ACHN (cell line): Measurements from ENCODE around the gene CCNA1.
A peak's percentile ranks its signal among the peaks of the same experiment; 100 is the strongest.

Experiments
- DNase-seq: peaks from one replicate; pipeline ENCODE4 v3.0.0-alpha.2; 2015
- in situ Hi-C: cut with HindIII; loops from 2 replicates; pipeline ENCODE4 v1.10.0; 2017; ENCODE audit warnings: low sequenced_read_pairs, low pct_ligation_motif_present, low pct_unique_long_range_greater_than_20kb

The CCNA1 gene

DNA sequence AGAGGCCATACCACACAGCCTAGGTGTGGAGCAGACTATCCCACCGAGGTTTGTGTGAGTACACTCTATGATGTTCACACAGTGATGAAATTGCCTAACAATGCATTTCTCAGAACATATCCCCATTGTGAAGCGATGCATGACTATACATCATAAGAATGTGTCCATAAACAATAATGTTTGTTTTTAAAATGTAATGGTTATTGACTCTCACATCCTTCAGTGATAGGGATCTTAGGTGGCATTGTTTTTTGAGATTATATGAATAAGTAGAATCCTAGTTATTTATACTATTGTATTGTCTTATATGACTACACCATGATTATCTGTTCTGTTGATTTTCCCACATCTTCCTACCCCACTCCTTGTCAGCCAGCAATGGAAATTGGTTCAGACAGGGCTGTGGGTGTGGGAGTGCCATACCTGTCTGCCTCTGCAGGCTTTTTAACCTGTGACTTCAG, 13.6 kb downstream of the CCNA1 start:
- DNase-seq, result no peak
- in situ Hi-C loops, result no loop called here

- in situ Hi-C loops, result no loop called here
- DNase-seq, result no peak
Measured at GRCh38 chr13:36447501-36447900, 15.2 kb downstream of the CCNA1 start.

- no peak for DNase-seq
- in situ Hi-C loops, result no loop called here
Measured at GRCh38 chr13:36450534-36450933, 18.2 kb downstream of the CCNA1 start.

- in situ Hi-C loops, result no loop called here
- peak; percentile 12 for DNase-seq
Measured at GRCh38 chr13:36453516-36453915, 21.2 kb downstream of the CCNA1 start.

- in situ Hi-C loops, result no loop called here
- DNase-seq, result no peak
Measured at GRCh38 chr13:36454121-36454520, 21.8 kb downstream of the CCNA1 start.

DNA sequence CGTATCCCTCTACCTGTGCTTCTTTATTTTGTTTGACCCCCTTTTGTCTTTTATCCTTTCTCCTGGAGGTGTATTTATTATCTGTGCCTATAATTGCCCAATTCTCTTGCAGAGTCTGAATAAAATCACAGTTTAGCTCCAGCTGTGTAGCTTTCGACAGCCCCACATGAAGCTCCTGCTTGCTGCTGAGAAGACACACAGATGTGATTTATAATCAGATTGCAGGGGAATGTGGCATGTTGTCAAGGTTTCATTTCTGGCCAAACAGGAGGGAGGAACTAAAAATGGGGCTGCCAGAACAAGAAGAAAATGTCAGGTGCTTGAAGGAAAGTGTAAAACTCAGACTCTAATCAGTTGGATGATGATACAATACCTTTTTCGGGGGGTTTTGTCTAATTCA, 22.7 kb downstream of the CCNA1 start:
- DNase-seq, result no peak
- in situ Hi-C loops, result no loop called here

DNA sequence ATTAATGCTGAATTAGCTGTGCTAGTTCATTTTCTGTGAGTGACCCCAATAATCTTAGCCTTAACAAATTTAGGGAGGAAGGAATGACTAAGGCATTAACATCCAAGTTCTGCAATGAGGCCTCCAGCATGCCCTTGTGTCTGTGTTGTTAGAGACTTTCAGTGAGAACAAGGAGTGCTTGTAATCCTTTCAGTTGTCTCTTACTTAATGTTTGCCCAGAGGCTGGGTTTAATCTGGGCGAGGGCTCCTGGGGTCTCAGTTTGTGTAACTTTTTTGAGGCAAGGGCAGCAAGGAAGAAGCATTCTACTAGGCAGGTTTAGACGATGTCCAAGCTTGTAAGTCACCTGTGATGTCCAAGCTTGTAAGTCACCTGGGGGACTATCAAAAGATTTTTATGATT, 24.3 kb downstream of the CCNA1 start:
- no peak for DNase-seq
- in situ Hi-C loops, result no loop called here

- DNase-seq, result no peak
- in situ Hi-C loops, result no loop called here
Measured at GRCh38 chr13:36461506-36461905, 29.2 kb downstream of the CCNA1 start.

DNA sequence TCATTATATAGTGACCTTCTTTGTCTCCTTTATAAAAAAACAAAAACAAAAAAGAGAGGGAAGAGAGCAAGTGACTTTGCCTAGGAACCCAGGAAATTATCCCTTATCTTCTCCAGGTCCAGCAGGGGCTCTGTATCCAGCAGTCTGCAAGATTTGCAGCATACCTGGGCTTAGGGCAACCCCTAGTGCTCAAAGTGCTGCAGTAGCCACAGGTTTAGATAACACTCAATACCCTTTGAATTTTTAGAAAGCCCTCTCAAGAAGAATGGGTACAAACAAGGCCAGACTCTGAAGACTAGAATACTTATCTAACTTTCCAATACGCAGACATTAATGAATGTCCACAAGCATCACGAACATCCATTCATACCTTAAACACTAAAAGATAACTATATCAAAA, 43.2 kb downstream of the CCNA1 start:
- in situ Hi-C loops, result no loop called here
- peak; percentile 36 for DNase-seq

DNA sequence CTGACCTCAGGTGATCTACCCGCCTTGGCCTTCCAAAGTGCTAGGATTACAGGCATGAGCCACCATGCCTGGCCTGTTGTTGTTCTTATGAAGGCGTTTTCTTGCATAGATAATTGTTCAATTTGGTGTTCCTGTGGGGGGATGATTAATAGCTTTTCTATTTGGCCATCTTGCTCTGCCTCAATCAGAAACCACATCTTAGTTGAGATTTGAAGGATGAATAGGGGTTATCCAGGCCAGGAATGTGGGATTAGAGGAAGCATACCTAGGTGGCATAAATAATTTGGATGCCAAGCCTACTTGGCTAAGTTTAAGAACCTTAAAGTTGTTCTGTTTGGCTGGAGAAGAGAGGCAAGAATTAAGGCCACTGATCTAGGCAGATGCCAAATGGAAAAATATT, 44.4 kb downstream of the CCNA1 start:
- in situ Hi-C loops, result no loop called here

GRCh38 chr13:36480726-36481427, 48.6 kb downstream of the CCNA1 start:
- in situ Hi-C loops, result no loop called here
- no peak for DNase-seq

More for the DNA sequence above, 44.4 kb downstream of the CCNA1 start:
- no peak for DNase-seq

GRCh38 chr13:36490055-36490454, 57.8 kb downstream of the CCNA1 start:
- in situ Hi-C loops, result no loop called here
- no peak for DNase-seq
